SU-DHL-6 (cell line): ENCODE data around the gene OR6C3.

Source experiments
- H2AFZ ChIP-seq: fragments of 200-600 bp; sonication (generic); 2 replicates; pipeline ENCODE4 v1.6.1; 2014; ENCODE audit warnings: low read depth, mild to moderate bottlenecking, moderate library complexity, mixed read lengths, antibody characterized with exemption, low read length; ENCODE audit not compliant: severe bottlenecking
- H3F3A ChIP-seq: fragments of 200-600 bp; shearing (Covaris generic); 2 replicates; pipeline ENCODE4 v1.6.0; 2016; ENCODE audit warnings: antibody characterized with exemption, mild to moderate bottlenecking; ENCODE audit not compliant: insufficient read depth
- H3K27ac ChIP-seq: fragments of 200-600 bp; sonication (generic); 2 replicates; pipeline ENCODE4 v1.5.1; 2016; ENCODE audit warnings: low read depth, mild to moderate bottlenecking, low read length, moderate library complexity, mixed read lengths
- H3K27me3 ChIP-seq: fragments of 200-600 bp; sonication (generic), shearing (Covaris generic); 2 replicates; pipeline ENCODE4 v1.6.0; 2014; ENCODE audit warnings: mild to moderate bottlenecking, low read length
- H3K36me3 ChIP-seq: fragments of 200-600 bp; sonication (generic); 2 replicates; pipeline ENCODE4 v1.6.1; 2014; ENCODE audit warnings: mild to moderate bottlenecking, low read length, mixed read lengths
- H3K4me2 ChIP-seq: fragments of 300-600, 200-600 bp; shearing (Covaris generic), sonication (generic); 2 replicates; pipeline ENCODE4 v1.6.0; 2014; ENCODE audit warnings: low read length, low read depth, mild to moderate bottlenecking; ENCODE audit not compliant: poor library complexity, severe bottlenecking
- H3K4me3 ChIP-seq: fragments of 200-600 bp; sonication (generic); 2 replicates; pipeline ENCODE4 v1.5.1; 2014; ENCODE audit warnings: antibody characterized with exemption, low read length, mild to moderate bottlenecking, mixed read lengths; ENCODE audit not compliant: insufficient read depth, poor library complexity, severe bottlenecking
- H3K79me2 ChIP-seq: fragments of 200-600 bp; sonication (generic); 2 replicates; pipeline ENCODE4 v1.6.1; 2014; ENCODE audit warnings: mild to moderate bottlenecking, low read length, moderate library complexity; ENCODE audit not compliant: insufficient read depth
- H3K9ac ChIP-seq: fragments of 200-600 bp; sonication (generic); 2 replicates; pipeline ENCODE4 v1.7.0; 2014; ENCODE audit warnings: mild to moderate bottlenecking, low read length
- H3K9me2 ChIP-seq: fragments of 200-600 bp; sonication (generic); replicated peaks from 2 replicates; pipeline ENCODE4 v1.6.1; 2014; ENCODE audit warnings: low read length; ENCODE audit not compliant: insufficient read depth
- H3K9me3 ChIP-seq: fragments of 200-600 bp; sonication (generic); 2 replicates; pipeline ENCODE4 v1.6.1; 2014; ENCODE audit warnings: low read length, mixed read lengths; ENCODE audit not compliant: insufficient read depth
- H4K20me1 ChIP-seq: fragments of 200-600 bp; sonication (generic); 2 replicates; pipeline ENCODE4 v1.6.1; 2014; ENCODE audit warnings: low read depth, mild to moderate bottlenecking, antibody characterized with exemption, low read length, moderate library complexity, mixed read lengths
- EZH2phosphoT487 ChIP-seq: fragments of 200-600 bp; sonication (generic), shearing (Covaris generic); conservative IDR thresholded peaks from 2 replicates; pipeline ENCODE4 v1.6.1; 2018; ENCODE audit warnings: mild to moderate bottlenecking, antibody characterized with exemption, low read length, moderate library complexity, mixed read lengths
- TF ChIP-seq, protein P1 (sequence below): fragments of 200-600 bp; sonication (generic); IDR thresholded peaks from one replicate; pipeline ENCODE4 v1.5.1; 2017; ENCODE audit warnings: antibody characterized with exemption, mild to moderate bottlenecking, low read length, moderate library complexity; ENCODE audit not compliant: insufficient read depth, poor library complexity, severe bottlenecking

OR6C3 gene

GRCh38 chr12:55372521-55372920 is 42.0 kb downstream of the OR6C3 start:
- Histone ChIP-seq H3K79me2 (no peaks in the 10 kb centered on the region), H3K4me2 (no peak overlapping the region)
- no peak for TF ChIP-seq EZH2phosphoT487
- TF ChIP-seq, protein P1, sequence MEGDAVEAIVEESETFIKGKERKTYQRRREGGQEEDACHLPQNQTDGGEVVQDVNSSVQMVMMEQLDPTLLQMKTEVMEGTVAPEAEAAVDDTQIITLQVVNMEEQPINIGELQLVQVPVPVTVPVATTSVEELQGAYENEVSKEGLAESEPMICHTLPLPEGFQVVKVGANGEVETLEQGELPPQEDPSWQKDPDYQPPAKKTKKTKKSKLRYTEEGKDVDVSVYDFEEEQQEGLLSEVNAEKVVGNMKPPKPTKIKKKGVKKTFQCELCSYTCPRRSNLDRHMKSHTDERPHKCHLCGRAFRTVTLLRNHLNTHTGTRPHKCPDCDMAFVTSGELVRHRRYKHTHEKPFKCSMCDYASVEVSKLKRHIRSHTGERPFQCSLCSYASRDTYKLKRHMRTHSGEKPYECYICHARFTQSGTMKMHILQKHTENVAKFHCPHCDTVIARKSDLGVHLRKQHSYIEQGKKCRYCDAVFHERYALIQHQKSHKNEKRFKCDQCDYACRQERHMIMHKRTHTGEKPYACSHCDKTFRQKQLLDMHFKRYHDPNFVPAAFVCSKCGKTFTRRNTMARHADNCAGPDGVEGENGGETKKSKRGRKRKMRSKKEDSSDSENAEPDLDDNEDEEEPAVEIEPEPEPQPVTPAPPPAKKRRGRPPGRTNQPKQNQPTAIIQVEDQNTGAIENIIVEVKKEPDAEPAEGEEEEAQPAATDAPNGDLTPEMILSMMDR = no peak

More at GRCh38 chr12:55372521-55372920, 42.0 kb downstream of the OR6C3 start:
- Histone ChIP-seq H3F3A (no peaks in the 10 kb centered on the region), H3K9me2 (no peaks in the 10 kb centered on the region), H2AFZ (no peak overlapping the region), H3K9me3 (no peaks in the 10 kb centered on the region), H3K27ac (no peak overlapping the region), H3K9ac (no peak overlapping the region), H4K20me1 (no peaks in the 10 kb centered on the region), H3K27me3 (no peaks in the 10 kb centered on the region), H3K4me3 (no peak overlapping the region), H3K36me3 (no peaks in the 10 kb centered on the region)
